ENCODE data around the gene PSD4.

Gene PSD4

DNA sequence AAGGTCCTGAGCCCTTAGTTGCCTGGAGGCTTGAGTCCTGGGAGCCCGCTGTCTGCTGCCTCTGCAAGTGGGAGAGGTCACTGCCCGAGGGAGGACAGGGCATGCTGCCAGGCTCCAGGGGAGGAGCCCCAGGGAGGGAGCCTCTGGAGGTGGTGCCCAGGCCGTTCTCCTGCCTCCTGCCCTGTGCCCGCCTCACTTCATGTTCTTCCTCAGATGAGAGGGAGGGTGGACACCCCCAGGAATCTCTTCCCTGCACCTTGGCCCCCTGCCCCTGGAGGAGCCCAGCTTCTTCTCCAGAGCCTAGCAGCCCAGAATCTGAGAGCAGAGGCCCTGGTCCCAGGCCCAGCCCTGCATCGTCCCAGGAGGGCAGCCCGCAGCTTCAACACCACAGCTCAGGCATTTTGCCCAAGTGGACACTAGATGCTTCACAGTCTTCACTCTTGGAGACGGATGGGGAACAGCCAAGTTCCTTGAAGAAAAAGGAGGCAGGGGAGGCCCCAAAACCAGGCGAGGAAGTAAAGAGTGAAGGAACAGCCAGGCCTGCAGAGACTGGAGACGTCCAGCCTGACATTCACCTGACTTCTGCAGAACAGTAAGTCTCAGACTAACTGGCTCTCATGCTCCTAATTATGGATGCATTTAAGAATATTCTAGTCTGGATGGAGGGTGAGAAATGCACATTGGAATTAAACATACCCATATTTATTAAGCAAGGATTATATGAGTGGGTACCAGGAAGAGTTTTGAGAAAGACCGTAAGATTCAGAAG, 12.1 kb downstream of the PSD4 start:
- no peak for DNase-seq

GRCh38 chr2:113186433-113186796, 12.6 kb downstream of the PSD4 start:
- DNase-seq = no peak

DNA sequence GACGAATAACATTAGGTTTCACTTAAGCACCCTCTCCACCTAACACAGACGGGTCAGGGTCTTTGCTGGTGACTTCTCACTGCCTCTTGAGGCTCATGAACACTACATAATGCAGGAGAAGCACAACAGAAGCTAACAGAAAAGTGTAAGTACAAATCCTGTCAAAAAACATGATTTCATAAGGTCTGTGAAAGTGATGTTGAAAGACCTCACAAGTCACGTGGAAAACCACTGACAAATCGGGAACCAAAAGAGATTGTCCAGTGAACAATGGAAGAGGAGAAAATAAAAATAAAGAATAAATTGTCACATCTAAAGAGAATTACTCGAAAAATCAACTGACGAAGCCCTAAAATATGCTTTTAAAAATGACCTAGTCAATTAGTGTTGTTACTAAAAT, 14.0 kb downstream of the PSD4 start:
- no peak for DNase-seq

- DNase-seq = no peak
These were observed 17.1 kb downstream of the PSD4 start for GRCh38 chr2:113190871-113191270.

GRCh38 chr2:113192459-113193100, 18.8 kb downstream of the PSD4 start:
- DNase-seq = no peak

GRCh38 chr2:113195923-113196501, 22.2 kb downstream of the PSD4 start:
- no peak for DNase-seq

DNA sequence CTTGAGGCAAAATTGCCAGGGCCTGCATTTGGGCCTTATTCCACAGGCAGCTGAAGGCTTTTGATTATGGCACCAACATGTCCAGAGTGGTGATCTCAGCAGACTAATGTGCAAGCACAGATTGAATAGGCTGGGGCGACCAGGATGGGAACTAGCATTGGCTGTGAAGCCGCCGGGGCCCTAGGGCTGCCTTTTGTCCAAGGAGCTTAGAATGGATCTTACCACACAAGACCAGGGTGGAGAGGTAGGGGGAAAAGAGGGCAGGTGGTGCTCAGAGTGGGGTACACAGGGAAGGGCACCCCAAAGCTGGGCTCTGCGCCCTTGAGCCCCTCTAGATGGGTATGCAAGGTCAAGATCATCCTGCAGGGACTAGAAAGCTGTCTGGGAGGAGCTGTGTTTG, 23.1 kb downstream of the PSD4 start:
- DNase-seq = no peak

GRCh38 chr2:113197347-113198047, 23.7 kb downstream of the PSD4 start:
- no peak for DNase-seq

DNA sequence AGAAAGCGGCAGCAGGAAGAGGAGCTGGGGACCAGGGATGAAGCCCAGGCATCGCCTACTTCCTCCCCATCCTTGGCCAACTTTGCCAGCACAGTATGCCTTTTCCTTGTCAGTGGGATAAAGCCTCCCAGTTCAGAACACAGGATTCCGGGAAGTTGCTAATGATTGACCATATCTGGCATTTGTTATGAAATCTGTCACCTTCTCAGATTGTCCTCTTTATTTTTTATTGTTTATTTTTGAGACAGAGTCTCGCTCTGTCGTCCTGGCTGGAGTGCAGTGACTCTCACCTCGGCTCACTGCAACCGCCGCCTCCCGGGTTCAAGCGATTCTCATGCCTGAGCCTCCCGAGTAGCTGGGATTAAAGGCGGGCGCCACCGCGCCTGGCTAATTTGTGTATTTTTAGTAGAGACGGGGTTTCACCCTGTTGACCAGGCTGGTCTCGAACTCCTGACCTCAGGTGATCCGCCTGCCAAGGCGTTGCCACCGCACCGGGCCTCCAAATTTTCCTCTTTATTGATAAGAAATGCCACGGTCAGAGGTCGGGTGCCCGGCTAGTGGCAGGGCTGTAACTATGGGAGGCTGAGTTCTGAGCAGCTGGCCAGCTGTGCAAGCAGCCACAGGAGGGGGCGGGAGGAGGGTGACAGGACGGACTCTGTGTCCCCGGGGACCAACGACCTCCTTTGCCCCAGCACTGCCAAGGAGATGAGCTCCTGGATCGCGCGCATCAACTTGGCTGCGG, 24.4 kb downstream of the PSD4 start:
- no peak for DNase-seq

GRCh38 chr2:113198790-113199612, 25.2 kb downstream of the PSD4 start:
- DNase-seq = peak; percentile 65

DNA sequence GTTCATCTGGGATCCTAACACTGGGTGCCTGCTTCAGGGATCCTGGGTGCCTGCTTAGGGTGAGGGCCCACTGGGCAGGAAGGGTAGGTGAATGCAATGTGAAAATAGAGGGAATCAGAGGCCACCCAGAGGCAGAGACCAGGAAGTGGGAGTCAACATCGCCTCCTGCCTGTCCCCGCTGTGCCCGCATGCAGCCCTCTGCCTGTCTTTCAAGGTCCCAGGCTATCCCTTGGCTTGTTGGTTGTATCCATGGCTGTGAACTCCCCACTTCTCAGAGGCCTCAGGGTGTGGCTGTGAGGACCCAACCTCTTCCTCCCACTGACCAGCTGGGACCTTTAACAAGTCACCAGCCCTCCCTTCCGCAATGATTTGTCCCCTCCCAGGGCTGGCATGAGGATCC, 26.5 kb downstream of the PSD4 start:
- no peak for DNase-seq

- no peak for DNase-seq
These were observed 27.1 kb downstream of the PSD4 start for GRCh38 chr2:113200736-113201490.

- no peak for DNase-seq
These were observed 27.9 kb downstream of the PSD4 start for GRCh38 chr2:113201496-113202304.

DNA sequence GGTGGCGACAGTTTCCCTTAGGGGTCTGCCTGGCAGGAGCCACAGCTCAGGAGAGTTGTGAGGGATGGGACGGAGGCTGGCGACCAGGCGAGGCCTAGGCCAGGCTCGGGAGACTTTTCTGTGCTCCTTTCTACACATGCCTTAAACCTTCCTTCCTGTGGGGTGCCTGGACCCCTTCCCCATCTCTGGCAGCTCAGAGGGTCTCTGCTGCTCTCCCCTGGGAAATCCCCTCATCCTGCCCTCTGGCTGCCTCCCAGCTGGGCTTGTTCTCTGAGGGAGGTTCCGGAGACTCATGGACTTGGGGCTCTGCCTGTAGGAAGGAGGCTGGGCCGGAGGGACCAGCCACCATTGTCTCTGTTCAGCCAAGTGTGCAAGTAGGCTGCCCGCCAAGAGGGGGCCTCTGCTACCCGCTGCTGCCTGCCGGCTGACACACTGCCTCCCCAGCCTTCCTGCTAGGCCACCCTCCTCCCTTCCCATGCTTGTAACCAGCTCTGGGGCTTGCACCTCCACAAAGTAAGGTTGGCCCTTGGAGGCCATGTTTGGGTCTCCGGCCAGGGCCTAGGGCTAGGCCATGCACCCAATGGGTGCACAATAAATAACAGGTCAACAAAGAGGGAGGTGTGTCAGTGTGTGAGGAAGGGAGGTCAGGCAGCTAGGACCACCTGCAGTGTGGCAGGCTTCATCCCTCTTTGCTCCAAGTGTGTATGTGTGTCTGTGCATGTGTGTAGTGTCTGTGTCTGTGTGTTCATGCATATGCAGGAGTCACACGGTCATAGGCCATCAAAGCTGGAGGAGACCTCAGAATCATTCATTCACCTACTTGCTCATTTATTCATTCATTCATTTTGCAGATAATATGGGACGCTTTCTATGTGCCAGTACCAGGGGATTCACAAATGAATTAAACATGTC, 28.8 kb downstream of the PSD4 start:
- no peak for DNase-seq

- DNase-seq = no peak
These were observed 29.4 kb downstream of the PSD4 start for GRCh38 chr2:113203217-113203530.

- peak; percentile 55 for DNase-seq
These were observed 30.2 kb downstream of the PSD4 start for GRCh38 chr2:113203901-113204519.

GRCh38 chr2:113206251-113206650, 32.5 kb downstream of the PSD4 start:
- no peak for DNase-seq

GRCh38 chr2:113207021-113207420, 33.2 kb downstream of the PSD4 start:
- no peak for DNase-seq

DNA sequence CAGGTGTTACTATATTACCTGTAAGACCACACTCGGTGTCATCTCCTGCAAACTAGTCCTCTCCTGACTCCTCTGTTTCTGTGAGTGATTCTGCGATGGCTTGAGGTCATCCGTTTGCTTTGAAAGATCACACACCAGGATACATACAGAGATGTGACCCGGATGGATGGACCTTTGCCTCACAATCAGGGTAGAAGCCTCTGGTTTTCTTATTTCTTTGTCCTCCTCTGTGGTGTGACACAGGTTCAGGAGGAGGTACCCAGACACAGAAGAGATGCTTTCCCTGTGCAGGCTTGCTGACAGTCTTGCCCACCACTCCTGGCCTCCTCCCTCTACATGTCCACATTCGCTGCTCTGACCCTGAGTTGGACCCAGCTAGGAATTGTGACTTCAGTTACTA, 34.6 kb downstream of the PSD4 start:
- DNase-seq = no peak

Measured in effector CD8-positive, alpha-beta T cell (primary cell).